HepG2 (cell line): ENCODE data around the gene GRID1.

Source experiments
- CEBPB ChIP-seq: IDR thresholded peaks from 2 replicates; pipeline ENCODE4 v1.6.1; 2011; ENCODE audit warnings: low read depth, low read length, improper control_type of control experiment, borderline replicate concordance
- EP300 ChIP-seq, 3 experiments: sonication (generic) in 1 of 3; formaldehyde crosslinking in 1 of 3; IDR thresholded peaks; 2 replicates each; pipeline versions ENCODE4 v1.5.1 to v1.6.1; 2011 to 2020; ENCODE audit warnings: low read depth in 2 of 3, low read length in 2 of 3, borderline replicate concordance in 1 of 3, improper control_type of control experiment in 1 of 3, mild to moderate bottlenecking in 1 of 3, missing genetic modification reagents in 1 of 3, moderate library complexity in 1 of 3
- FOXP4 ChIP-seq: sonication (generic); formaldehyde crosslinking; IDR thresholded peaks from 2 replicates; pipeline ENCODE4 v1.4.0; 2020; ENCODE audit warnings: missing genetic modification reagents
- JUND ChIP-seq: sonication (generic); formaldehyde crosslinking; IDR thresholded peaks from 2 replicates; pipeline ENCODE4 v1.8.0; 2022; ENCODE audit warnings: mild to moderate bottlenecking, missing genetic modification reagents
- LRRFIP1 ChIP-seq: sonication (generic); formaldehyde crosslinking; conservative IDR thresholded peaks from 2 replicates; pipeline ENCODE4 v1.4.0; 2020; ENCODE audit warnings: missing genetic modification reagents
- MYNN ChIP-seq: sonication (generic); formaldehyde crosslinking; IDR thresholded peaks from 2 replicates; pipeline ENCODE4 v1.4.0; 2020; ENCODE audit warnings: mild to moderate bottlenecking, low read depth, missing genetic modification reagents
- PPARG ChIP-seq: conservative IDR thresholded peaks from 2 replicates; pipeline ENCODE4 v1.6.1; 2016; ENCODE audit warnings: missing biosample characterization, missing genetic modification reagents
- SATB2 ChIP-seq: sonication (generic); formaldehyde crosslinking; IDR thresholded peaks from 2 replicates; pipeline ENCODE4 v1.5.0; 2020; ENCODE audit warnings: missing genetic modification reagents
- TGIF2 ChIP-seq: IDR thresholded peaks from 2 replicates; pipeline ENCODE4 v1.6.1; 2016; ENCODE audit warnings: control low read depth, missing compliant biosample characterization

DNA sequence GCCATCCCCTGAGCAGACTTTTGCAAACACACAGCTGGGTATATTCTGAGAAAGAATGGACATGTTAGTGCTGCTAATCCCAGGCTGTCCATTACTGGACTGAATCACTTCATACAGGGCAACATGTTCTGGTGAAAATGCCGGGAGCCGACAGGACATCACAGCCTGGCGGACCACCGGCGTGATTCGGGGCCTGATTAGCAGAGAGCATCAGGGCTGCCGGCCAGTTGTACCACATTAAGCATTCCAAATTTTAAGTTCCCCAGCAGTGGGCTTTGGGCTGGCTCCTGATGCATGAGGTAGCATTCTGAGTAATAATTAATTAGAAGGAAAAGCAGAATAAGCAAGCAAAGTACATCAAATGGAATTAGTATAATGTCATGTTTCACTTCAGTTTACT, 229.0 kb downstream of the GRID1 start:
- no peak for TF ChIP-seq FOXP4
- no peak for TF ChIP-seq SATB2
- no peak for TF ChIP-seq CEBPB
- no peak for TF ChIP-seq MYNN (CRISPR knock-in tag)
- TF ChIP-seq PPARG: no peak
- TF ChIP-seq EP300 (IDR thresholded peaks at IDR 0.05; ENCODE audit: low read depth in 2 of 2, low read length in 2 of 2): no peak
- TF ChIP-seq EP300 (CRISPR knock-in tag; IDR thresholded peaks at IDR 0.05; ENCODE audit: borderline replicate concordance): no peak
- no peak for TF ChIP-seq LRRFIP1 (CRISPR knock-in tag)
- no peak for TF ChIP-seq TGIF2 (CRISPR knock-in tag)
- no peak for TF ChIP-seq JUND (CRISPR knock-in tag)
